Measurements from ENCODE around the gene SMS.

DNA sequence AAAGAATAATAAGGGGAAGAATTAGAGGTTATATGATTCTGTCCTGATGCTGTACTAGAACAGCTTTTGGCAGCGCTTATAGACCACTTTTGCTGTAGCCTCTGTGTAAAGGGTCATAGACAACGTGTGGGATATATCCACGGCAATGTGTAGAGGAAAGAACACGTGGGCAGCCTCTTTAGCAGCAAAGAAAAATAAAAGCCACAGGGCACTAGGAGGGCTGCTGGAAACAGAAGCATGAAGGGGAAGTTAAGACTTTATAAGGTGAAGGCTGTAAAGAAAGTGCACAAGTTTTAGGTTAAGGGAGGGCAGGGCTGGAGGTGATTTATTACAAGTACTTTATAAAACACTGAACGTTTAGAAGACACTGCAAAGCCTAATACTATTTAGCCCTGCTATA is 71.5 kb downstream of the SMS start:
- TF ChIP-seq CTCF (IDR thresholded peaks at IDR 0.05) (no peak), POLR2A (IDR thresholded peaks at IDR 0.05) (no peak)

Measured in heart left ventricle (tissue), 13 donors.